Measurements from ENCODE around the gene CEMIP. TPM values are rescaled to one million over a fixed set of nuclear protein-coding genes. Genes with fewer than 3 reads are reported as not detected.

CEMIP gene
- polyA plus RNA-seq, 1 experiment = 221 TPM

- Histone ChIP-seq H3K27me3 (ENCODE audit: control insufficient read depth, insufficient read depth, low read length) (no peaks in the 10 kb centered on the region), H3K27ac (ENCODE audit: low read depth, low read length) (no peak overlapping the region), H3K9me3 (ENCODE audit: control insufficient read depth, insufficient read depth, low read length) (peaks cover 3% of the 10 kb centered on the region; the same call in 1 of the 2 replicates), H3K4me3 (ENCODE audit: low read depth, low read length) (no peak overlapping the region)
- ChIA-PET POLR2A (no interaction called here), CTCF (no interaction called here)
- no peak for DNase-seq (ENCODE audit: low read depth, low spot score)
- no peak for TF ChIP-seq CTCF (IDR thresholded peaks at IDR 0.05; ENCODE audit: low read depth, low read length)
These were observed 114.6 kb downstream of the CEMIP start for GRCh38 chr15:80893777-80894176.

- no peak overlapping the region for H3K4me3 ChIP-seq (ENCODE audit: low read depth, low read length)
- ChIA-PET CTCF (no interaction called here), POLR2A (no interaction called here)
- no peak for TF ChIP-seq CTCF (IDR thresholded peaks at IDR 0.05; ENCODE audit: low read depth, low read length)
- H3K9me3 ChIP-seq (ENCODE audit: control insufficient read depth, insufficient read depth, low read length) = peaks cover 3% of the 10 kb centered on the region; the same call in 1 of the 2 replicates
- H3K27me3 ChIP-seq (ENCODE audit: control insufficient read depth, insufficient read depth, low read length) = no peaks in the 10 kb centered on the region
- H3K27ac ChIP-seq (ENCODE audit: low read depth, low read length) = no peak overlapping the region
- no peak for DNase-seq (ENCODE audit: low read depth, low spot score)
These were observed 115.9 kb downstream of the CEMIP start for GRCh38 chr15:80895091-80895490.

- DNase-seq (ENCODE audit: low read depth, low spot score) = no peak
- POLR2A ChIA-PET = no interaction called here
- Histone ChIP-seq H3K27me3 (ENCODE audit: control insufficient read depth, insufficient read depth, low read length) (no peaks in the 10 kb centered on the region), H3K27ac (ENCODE audit: low read depth, low read length) (no peak overlapping the region), H3K9me3 (ENCODE audit: control insufficient read depth, insufficient read depth, low read length) (peaks cover 3% of the 10 kb centered on the region; the same call in 1 of the 2 replicates), H3K4me3 (ENCODE audit: low read depth, low read length) (no peak overlapping the region)
- no peak for TF ChIP-seq CTCF (IDR thresholded peaks at IDR 0.05; ENCODE audit: low read depth, low read length)
- CTCF ChIA-PET = no interaction called here
These were observed 116.8 kb downstream of the CEMIP start for GRCh38 chr15:80895965-80896364.

GRCh38 chr15:80898040-80898439 is 118.9 kb downstream of the CEMIP start:
- Histone ChIP-seq H3K9me3 (ENCODE audit: control insufficient read depth, insufficient read depth, low read length) (peaks cover 3% of the 10 kb centered on the region; the same call in 1 of the 2 replicates), H3K27ac (ENCODE audit: low read depth, low read length) (no peak overlapping the region), H3K27me3 (ENCODE audit: control insufficient read depth, insufficient read depth, low read length) (no peaks in the 10 kb centered on the region), H3K4me3 (ENCODE audit: low read depth, low read length) (no peak overlapping the region)
- CTCF ChIA-PET = no interaction called here
- no peak for TF ChIP-seq CTCF (IDR thresholded peaks at IDR 0.05; ENCODE audit: low read depth, low read length)
- POLR2A ChIA-PET = no interaction called here
- no peak for DNase-seq (ENCODE audit: low read depth, low spot score)

GRCh38 chr15:80902298-80902801 is 123.2 kb downstream of the CEMIP start:
- POLR2A ChIA-PET = no interaction called here
- H3K27ac ChIP-seq (ENCODE audit: low read depth, low read length) = no peak overlapping the region
- no peak for TF ChIP-seq CTCF (IDR thresholded peaks at IDR 0.05; ENCODE audit: low read depth, low read length)
- CTCF ChIA-PET = no interaction called here
- H3K27me3 ChIP-seq (ENCODE audit: control insufficient read depth, insufficient read depth, low read length) = no peaks in the 10 kb centered on the region
- DNase-seq (ENCODE audit: low read depth, low spot score) = no peak
- no peaks in the 10 kb centered on the region for H3K9me3 ChIP-seq (ENCODE audit: control insufficient read depth, insufficient read depth, low read length)
- H3K4me3 ChIP-seq (ENCODE audit: low read depth, low read length) = no peak overlapping the region
